ENCODE data around the gene PCNX1. TPM values are rescaled to one million over a fixed set of nuclear protein-coding genes. Genes with fewer than 3 reads are reported as not detected.

The PCNX1 gene
- total RNA-seq, 1 donor from 2014 or later = 77.2 TPM

DNA sequence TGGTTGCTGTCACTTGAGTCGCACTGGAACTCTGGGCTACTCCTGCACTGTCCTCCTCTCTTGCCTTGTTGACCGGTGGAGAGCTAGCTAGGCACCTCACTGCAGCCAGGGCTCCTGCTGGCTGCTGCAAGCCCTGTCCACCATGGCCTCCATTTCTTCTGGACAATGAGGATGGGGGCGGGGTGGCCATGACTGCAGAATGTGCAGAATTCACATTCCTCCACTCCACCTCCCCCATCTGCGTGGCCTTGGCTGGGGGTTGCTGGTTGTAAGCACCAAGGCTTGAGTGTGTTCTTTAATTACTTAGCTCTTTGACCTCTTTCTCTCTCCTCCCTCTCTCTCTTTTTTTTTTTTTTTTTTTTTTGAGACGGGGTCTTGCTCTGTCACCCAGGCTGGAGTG lies 248.5 kb downstream of the PCNX1 start:
- Mint-ChIP-seq H3K36me3 (peaks cover 1% of the 10 kb centered on the region), H3K27ac (no peak overlapping the region), H3K4me1 (no peaks in the 10 kb centered on the region), H3K9me3 (peaks cover 21% of the 10 kb centered on the region), H3K27me3 (ENCODE audit: low read depth) (no peaks in the 10 kb centered on the region), H3K4me3 (no peak overlapping the region)
- TF ChIP-seq, protein P1, sequence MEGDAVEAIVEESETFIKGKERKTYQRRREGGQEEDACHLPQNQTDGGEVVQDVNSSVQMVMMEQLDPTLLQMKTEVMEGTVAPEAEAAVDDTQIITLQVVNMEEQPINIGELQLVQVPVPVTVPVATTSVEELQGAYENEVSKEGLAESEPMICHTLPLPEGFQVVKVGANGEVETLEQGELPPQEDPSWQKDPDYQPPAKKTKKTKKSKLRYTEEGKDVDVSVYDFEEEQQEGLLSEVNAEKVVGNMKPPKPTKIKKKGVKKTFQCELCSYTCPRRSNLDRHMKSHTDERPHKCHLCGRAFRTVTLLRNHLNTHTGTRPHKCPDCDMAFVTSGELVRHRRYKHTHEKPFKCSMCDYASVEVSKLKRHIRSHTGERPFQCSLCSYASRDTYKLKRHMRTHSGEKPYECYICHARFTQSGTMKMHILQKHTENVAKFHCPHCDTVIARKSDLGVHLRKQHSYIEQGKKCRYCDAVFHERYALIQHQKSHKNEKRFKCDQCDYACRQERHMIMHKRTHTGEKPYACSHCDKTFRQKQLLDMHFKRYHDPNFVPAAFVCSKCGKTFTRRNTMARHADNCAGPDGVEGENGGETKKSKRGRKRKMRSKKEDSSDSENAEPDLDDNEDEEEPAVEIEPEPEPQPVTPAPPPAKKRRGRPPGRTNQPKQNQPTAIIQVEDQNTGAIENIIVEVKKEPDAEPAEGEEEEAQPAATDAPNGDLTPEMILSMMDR (IDR thresholded peaks at IDR 0.05; ENCODE audit: unreplicated experiment) = no peak
- DNase-seq (ENCODE audit: low spot score in 2 of 2, unreplicated experiment in 2 of 2) = no peak

DNA sequence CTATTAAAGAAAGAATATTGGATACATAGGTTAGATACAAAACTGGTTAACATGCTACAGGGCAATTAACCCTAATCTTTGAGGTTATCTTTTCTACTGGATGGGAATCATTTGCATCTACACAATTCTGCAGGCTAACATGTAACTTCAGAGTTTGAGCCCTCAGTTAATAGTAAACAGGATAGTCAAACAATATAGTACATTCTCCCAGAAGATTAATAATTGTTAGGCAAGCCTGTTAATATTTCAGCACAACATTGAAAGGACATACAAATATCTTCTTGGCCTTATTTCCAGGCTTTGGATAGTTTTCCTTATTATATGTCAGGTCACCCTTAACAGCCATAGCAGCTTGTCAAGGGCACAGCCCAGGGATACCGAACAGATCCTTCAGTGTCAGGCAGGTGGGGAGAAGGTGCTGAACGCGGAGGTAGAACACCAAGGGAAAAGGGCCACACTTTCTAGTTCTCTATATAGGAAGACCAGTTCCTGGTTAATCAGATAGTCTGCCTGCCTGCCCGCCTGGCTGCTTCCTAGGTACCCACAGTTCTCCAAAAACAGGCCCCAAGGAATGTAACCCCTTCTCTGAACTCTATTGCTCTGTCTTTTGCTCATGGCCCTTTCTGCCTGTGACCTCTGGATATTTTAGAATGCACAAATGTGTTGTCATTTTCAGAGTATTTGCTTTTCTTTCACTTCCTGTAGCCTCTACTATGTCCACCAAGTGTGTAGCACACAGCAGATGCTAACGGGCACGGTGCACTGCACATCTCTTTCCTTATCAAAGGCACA lies 256.0 kb downstream of the PCNX1 start:
- TF ChIP-seq, protein P1 (IDR thresholded peaks at IDR 0.05; ENCODE audit: unreplicated experiment) = no peak
- Mint-ChIP-seq H3K4me3 (no peak overlapping the region), H3K27me3 (ENCODE audit: low read depth) (no peaks in the 10 kb centered on the region), H3K4me1 (peaks cover 24% of the 10 kb centered on the region), H3K27ac (no peak overlapping the region), H3K9me3 (peaks cover 15% of the 10 kb centered on the region), H3K36me3 (peaks cover 3% of the 10 kb centered on the region)
- DNase-seq (ENCODE audit: low spot score in 2 of 2, unreplicated experiment in 2 of 2) = no peak

DNA sequence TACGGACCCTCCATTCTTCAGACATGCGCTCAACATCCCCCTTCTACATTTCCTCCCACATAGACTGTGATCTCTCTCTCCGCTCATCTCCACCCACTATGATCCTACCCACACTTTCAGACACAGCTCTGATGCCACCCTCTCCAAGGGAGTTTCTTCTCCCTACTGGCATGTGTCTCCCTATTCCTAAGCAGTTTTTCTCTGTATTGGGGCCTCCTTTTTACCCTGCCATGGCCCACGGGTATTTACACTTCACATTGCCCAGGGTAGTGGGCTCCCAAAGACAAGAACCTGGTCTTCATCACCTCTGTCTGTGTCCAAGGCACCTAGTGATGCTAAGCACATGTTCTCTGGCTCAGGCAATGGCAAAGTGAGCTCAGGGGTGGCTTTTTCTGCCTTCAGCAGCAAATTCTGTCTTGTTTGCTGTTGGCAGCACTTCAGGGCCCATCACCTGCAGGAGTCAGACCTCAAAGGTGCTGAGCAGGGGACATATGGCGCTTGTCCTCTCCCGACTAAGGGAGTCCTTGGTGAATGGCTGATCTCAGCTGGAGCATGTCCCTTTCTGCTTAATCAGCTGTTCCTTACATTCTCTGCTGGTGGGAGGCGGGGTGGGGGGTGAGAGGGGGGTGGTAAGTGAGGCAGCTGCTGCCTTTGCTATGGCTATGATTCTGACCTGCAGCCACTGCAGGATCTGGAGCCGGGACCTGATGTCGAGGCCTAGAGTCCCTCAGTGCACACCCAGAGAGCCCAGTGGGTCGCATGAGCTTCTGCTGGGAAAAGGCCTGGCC lies 256.8 kb downstream of the PCNX1 start:
- Mint-ChIP-seq H3K36me3 (peaks cover 3% of the 10 kb centered on the region), H3K4me3 (no peak overlapping the region), H3K9me3 (peaks cover 15% of the 10 kb centered on the region), H3K27ac (no peak overlapping the region), H3K27me3 (ENCODE audit: low read depth) (no peaks in the 10 kb centered on the region), H3K4me1 (peaks cover 24% of the 10 kb centered on the region)
- no peak for DNase-seq (ENCODE audit: low spot score in 2 of 2, unreplicated experiment in 2 of 2)
- TF ChIP-seq, protein P1 (IDR thresholded peaks at IDR 0.05; ENCODE audit: unreplicated experiment) = no peak

Other genes with a start within 250 kb of the PCNX1 start
- gene MAP3K9, start 97.9 kb upstream of the PCNX1 start, total RNA-seq = 9.2 to 10.7 TPM (median 9.5 TPM) in 3 replicates

Measured in mesothelial cell of epicardium (in vitro differentiated cells).